ENCODE data around the gene SOWAHA.

GRCh38 chr5:132785864-132786263, 27.2 kb upstream of the SOWAHA start:
- TF ChIP-seq YY1 (IDR thresholded peaks at IDR 0.05; ENCODE audit: insufficient read depth, insufficient read length) (no peak), ZNF274 (IDR thresholded peaks at IDR 0.05; ENCODE audit: low read depth, low read length) (no peak)
